Chondrocyte (in vitro differentiated cells): ENCODE data around the gene NR6A1. TPM values are rescaled to one million over a fixed set of nuclear protein-coding genes. Genes with fewer than 3 reads are reported as not detected.
A peak's percentile ranks its signal among the peaks of the same experiment; 100 is the strongest.

ENCODE experiments used
- DNase-seq: peaks from one replicate; pipeline ENCODE4 v3.0.0; 2021; ENCODE audit warnings: mixed read lengths, low spot score
- H3K27ac Mint-ChIP-seq: one replicate; pipeline ENCODE4 v1.8.0; 2021; ENCODE audit warnings: mild to moderate bottlenecking, moderate library complexity, mixed read lengths; ENCODE audit not compliant: unreplicated experiment
- H3K27me3 Mint-ChIP-seq: 2 replicates; pipeline ENCODE4 v1.8.0; 2021; ENCODE audit warnings: low read depth, mixed read lengths
- H3K36me3 Mint-ChIP-seq: 2 replicates; pipeline ENCODE4 v1.8.0; 2021; ENCODE audit warnings: low read depth, mixed read lengths
- H3K4me1 Mint-ChIP-seq: 2 replicates; pipeline ENCODE4 v1.8.0; 2021; ENCODE audit warnings: low read depth, mild to moderate bottlenecking, mixed read lengths
- H3K4me3 Mint-ChIP-seq: one replicate; pipeline ENCODE4 v1.8.0; 2021; ENCODE audit warnings: mild to moderate bottlenecking, moderate library complexity, mixed read lengths; ENCODE audit not compliant: unreplicated experiment
- H3K9me3 Mint-ChIP-seq: 2 replicates; pipeline ENCODE4 v1.8.0; 2021; ENCODE audit warnings: low read depth, mixed read lengths
- CTCF ChIP-seq: fragments of 200-600 bp; sonication (generic); IDR thresholded peaks from 2 replicates; pipeline ENCODE4 v1.5.0; 2021; ENCODE audit warnings: antibody characterized with exemption, mild to moderate bottlenecking, moderate library complexity
- total RNA-seq: library from RNA; stranded (reverse); gene quantifications from 3 replicates; pipeline ENCODE4 v1.2.1, GENCODE V29; 2021

Gene NR6A1
- total RNA-seq, 1 donor from 2014 or later: 0.77 TPM

GRCh38 chr9:124662561-124662960 is 108.5 kb downstream of the NR6A1 start:
- DNase-seq: no peak
- Mint-ChIP-seq H3K36me3 (no peaks in the 10 kb centered on the region), H3K4me1 (peaks cover 54% of the 10 kb centered on the region), H3K9me3 (no peaks in the 10 kb centered on the region), H3K27ac (no peak overlapping the region), H3K27me3 (no peaks in the 10 kb centered on the region), H3K4me3 (no peak overlapping the region)
- no peak for TF ChIP-seq CTCF

- H3K4me1 Mint-ChIP-seq: peaks cover 55% of the 10 kb centered on the region
- TF ChIP-seq CTCF: no peak
- DNase-seq: no peak
- no peaks in the 10 kb centered on the region for H3K27me3 Mint-ChIP-seq
- H3K9me3 Mint-ChIP-seq: no peaks in the 10 kb centered on the region
- peak overlapping the region; percentile 99 for H3K27ac Mint-ChIP-seq
- peak overlapping the region; percentile 87 for H3K4me3 Mint-ChIP-seq
- no peaks in the 10 kb centered on the region for H3K36me3 Mint-ChIP-seq
Observed at GRCh38 chr9:124661271-124661670, 109.8 kb downstream of the NR6A1 start.

GRCh38 chr9:124660341-124660801 is 110.7 kb downstream of the NR6A1 start:
- H3K36me3 Mint-ChIP-seq: no peaks in the 10 kb centered on the region
- no peaks in the 10 kb centered on the region for H3K9me3 Mint-ChIP-seq
- peak overlapping the region; percentile 99 for H3K27ac Mint-ChIP-seq
- TF ChIP-seq CTCF: no peak
- peak overlapping the region; percentile 87 for H3K4me3 Mint-ChIP-seq
- H3K27me3 Mint-ChIP-seq: no peaks in the 10 kb centered on the region
- DNase-seq: no peak
- H3K4me1 Mint-ChIP-seq: peaks cover 50% of the 10 kb centered on the region

GRCh38 chr9:124659099-124659659 is 111.9 kb downstream of the NR6A1 start:
- Mint-ChIP-seq H3K27ac (peak overlapping the region; percentile 99), H3K4me1 (peaks cover 44% of the 10 kb centered on the region), H3K36me3 (no peaks in the 10 kb centered on the region), H3K4me3 (peak overlapping the region; percentile 87), H3K27me3 (no peaks in the 10 kb centered on the region), H3K9me3 (no peaks in the 10 kb centered on the region)
- no peak for TF ChIP-seq CTCF
- DNase-seq: no peak

GRCh38 chr9:124658165-124659017 is 112.7 kb downstream of the NR6A1 start:
- Mint-ChIP-seq H3K4me1 (peaks cover 38% of the 10 kb centered on the region), H3K4me3 (peak overlapping the region; percentile 87), H3K27ac (peak overlapping the region; percentile 99), H3K27me3 (no peaks in the 10 kb centered on the region), H3K9me3 (no peaks in the 10 kb centered on the region), H3K36me3 (no peaks in the 10 kb centered on the region)
- no peak for DNase-seq
- TF ChIP-seq CTCF: peak; percentile 2
